Activated T-helper 1 cell treated with anti-CD3 and anti-CD28 coated beads, Interleukin-12 subunit alpha, Interleukin-12 subunit beta, Interleukin-2, Interleukin-4 antibody, amounts not matched to agents 30 ng/mL and 10 ng/mL and 1 ng/mL, durations not matched to agents 14 hours and 24 hours and 36 hours (primary cell): ENCODE measurements around the gene SLC17A2. TPM values are rescaled to one million over a fixed set of nuclear protein-coding genes. Genes with fewer than 3 reads are reported as not detected.
"Not testable (repeated sequence)": the region's sequence is repeated elsewhere in the genome, so short reads cannot be mapped to it uniquely, and the experiment has no call there.

Source experiments
- DNase-seq: peaks from one replicate; pipeline ENCODE4 v3.0.0; 2021; ENCODE audit warnings: low spot score
- H3K27ac Mint-ChIP-seq: one replicate; pipeline ENCODE4 v1.8.0; 2021; ENCODE audit warnings: mild to moderate bottlenecking, mixed read lengths
- H3K27me3 Mint-ChIP-seq: one replicate; pipeline ENCODE4 v1.8.0; 2022; ENCODE audit warnings: mild to moderate bottlenecking, moderate library complexity, mixed read lengths; ENCODE audit not compliant: insufficient read depth
- H3K36me3 Mint-ChIP-seq: one replicate; pipeline ENCODE4 v1.8.0; 2021; ENCODE audit warnings: low read depth, mixed read lengths
- H3K4me1 Mint-ChIP-seq: one replicate; pipeline ENCODE4 v1.8.0; 2021; ENCODE audit warnings: low read depth, mixed read lengths
- H3K4me3 Mint-ChIP-seq: one replicate; pipeline ENCODE4 v1.8.0; 2021; ENCODE audit warnings: mild to moderate bottlenecking, moderate library complexity, mixed read lengths
- H3K9me3 Mint-ChIP-seq: one replicate; pipeline ENCODE4 v1.8.0; 2021; ENCODE audit warnings: mixed read lengths
- intact Hi-C: fragments of 100-400 bp; cut with micrococcal nuclease; formaldehyde crosslinking; loops from one replicate; pipeline ENCODE4 v1.15.1; 2024
- total RNA-seq: library from RNA; stranded (reverse); gene quantifications from 2 replicates; pipeline ENCODE4 v1.2.3, GENCODE V29; 2022

SLC17A2 gene
- total RNA-seq, 1 donor from 2014 or later: 0.10 TPM

- intact Hi-C loops, H3K27me3 Mint-ChIP-seq, H3K36me3 Mint-ChIP-seq, DNase-seq, H3K27ac Mint-ChIP-seq, H3K4me3 Mint-ChIP-seq: not testable (repeated sequence)
- Mint-ChIP-seq H3K9me3 (peaks cover 27% of the 10 kb centered on the region), H3K4me1 (peaks cover 28% of the 10 kb centered on the region)
These were observed 17.0 kb upstream of the SLC17A2 start for GRCh38 chr6:25947492-25947891.

GRCh38 chr6:25946631-25947030, 16.1 kb upstream of the SLC17A2 start:
- intact Hi-C loops: no loop called here
- Mint-ChIP-seq H3K4me3 (peak overlapping the region; percentile 7), H3K9me3 (peaks cover 22% of the 10 kb centered on the region), H3K27me3 (peaks cover 7% of the 10 kb centered on the region), H3K4me1 (peaks cover 28% of the 10 kb centered on the region), H3K27ac (peak overlapping the region; percentile 67), H3K36me3 (no peaks in the 10 kb centered on the region)
- DNase-seq: no peak

- not testable (repeated sequence) for DNase-seq, H3K36me3 Mint-ChIP-seq
- peaks cover 18% of the 10 kb centered on the region for H3K9me3 Mint-ChIP-seq
These were observed 15.2 kb upstream of the SLC17A2 start for GRCh38 chr6:25945738-25946137.

GRCh38 chr6:25944688-25945574, 14.4 kb upstream of the SLC17A2 start:
- peak overlapping the region; percentile 56 for H3K4me3 Mint-ChIP-seq
- H3K27me3 Mint-ChIP-seq: peaks cover 5% of the 10 kb centered on the region
- H3K27ac Mint-ChIP-seq: peak overlapping the region; percentile 37
- peaks cover 28% of the 10 kb centered on the region for H3K4me1 Mint-ChIP-seq
- H3K36me3 Mint-ChIP-seq: no peaks in the 10 kb centered on the region
- peaks cover 14% of the 10 kb centered on the region for H3K9me3 Mint-ChIP-seq
- intact Hi-C loops: loop anchor here (1.0 to 5.0 kb wide), 9 partner anchors 14 to 668 kb away; partner anchors contain the start of genes CARMIL1, SLC17A2 and TRIM38
- DNase-seq: peak; percentile 44

More at GRCh38 chr6:25945738-25946137, 15.2 kb upstream of the SLC17A2 start:
- Mint-ChIP-seq H3K4me3 (peak overlapping the region; percentile 56), H3K27ac (peak overlapping the region; percentile 37), H3K4me1 (peaks cover 28% of the 10 kb centered on the region)
- intact Hi-C loops: loop anchor here (1.0 to 2.0 kb wide), 7 partner anchors 15 to 578 kb away; partner anchors contain the start of genes SLC17A2 and TRIM38
- not testable (repeated sequence) for H3K27me3 Mint-ChIP-seq

- peaks cover 28% of the 10 kb centered on the region for H3K4me1 Mint-ChIP-seq
- H3K4me3 Mint-ChIP-seq: no peak overlapping the region
- no peak overlapping the region for H3K27ac Mint-ChIP-seq
- DNase-seq: no peak
- H3K27me3 Mint-ChIP-seq: peaks cover 2% of the 10 kb centered on the region
- peaks cover 13% of the 10 kb centered on the region for H3K9me3 Mint-ChIP-seq
- H3K36me3 Mint-ChIP-seq: no peaks in the 10 kb centered on the region
- intact Hi-C loops: loop anchor here (2.0 to 5.0 kb wide), 5 partner anchors 13 to 667 kb away; partner anchors contain the start of genes CARMIL1 and SLC17A2
These were observed 13.4 kb upstream of the SLC17A2 start for GRCh38 chr6:25943887-25944286.

- Mint-ChIP-seq H3K27me3 (peaks cover 2% of the 10 kb centered on the region), H3K4me1 (peaks cover 28% of the 10 kb centered on the region), H3K9me3 (peaks cover 13% of the 10 kb centered on the region), H3K27ac (no peak overlapping the region), H3K36me3 (no peaks in the 10 kb centered on the region), H3K4me3 (no peak overlapping the region)
- intact Hi-C loops: loop anchor here (1.0 to 5.0 kb wide), 5 partner anchors 154 to 665 kb away; partner anchors contain the start of gene CARMIL1
- DNase-seq: no peak
These were observed 12.2 kb upstream of the SLC17A2 start for GRCh38 chr6:25942561-25943147.

GRCh38 chr6:25939593-25939992, 9.1 kb upstream of the SLC17A2 start:
- H3K9me3 Mint-ChIP-seq: no peaks in the 10 kb centered on the region
- DNase-seq: no peak
- peaks cover 4% of the 10 kb centered on the region for H3K4me1 Mint-ChIP-seq
- peaks cover 2% of the 10 kb centered on the region for H3K27me3 Mint-ChIP-seq
- H3K27ac Mint-ChIP-seq: no peak overlapping the region
- intact Hi-C loops: no loop called here
- no peak overlapping the region for H3K4me3 Mint-ChIP-seq
- no peaks in the 10 kb centered on the region for H3K36me3 Mint-ChIP-seq

GRCh38 chr6:25935953-25936352, 5.5 kb upstream of the SLC17A2 start:
- Mint-ChIP-seq H3K9me3 (no peaks in the 10 kb centered on the region), H3K27ac (no peak overlapping the region), H3K4me3 (no peak overlapping the region), H3K36me3 (no peaks in the 10 kb centered on the region), H3K27me3 (no peaks in the 10 kb centered on the region), H3K4me1 (no peaks in the 10 kb centered on the region)
- intact Hi-C loops: no loop called here
- no peak for DNase-seq

GRCh38 chr6:25934735-25935313, 4.3 kb upstream of the SLC17A2 start:
- H3K36me3 Mint-ChIP-seq: no peaks in the 10 kb centered on the region
- no peak for DNase-seq
- H3K9me3 Mint-ChIP-seq: no peaks in the 10 kb centered on the region
- intact Hi-C loops: no loop called here
- no peak overlapping the region for H3K4me3 Mint-ChIP-seq
- no peaks in the 10 kb centered on the region for H3K4me1 Mint-ChIP-seq
- no peaks in the 10 kb centered on the region for H3K27me3 Mint-ChIP-seq
- H3K27ac Mint-ChIP-seq: no peak overlapping the region

GRCh38 chr6:25934156-25934555, 3.7 kb upstream of the SLC17A2 start:
- intact Hi-C loops: no loop called here
- no peaks in the 10 kb centered on the region for H3K27me3 Mint-ChIP-seq

GRCh38 chr6:25931411-25931709, 869 bp upstream of the SLC17A2 start:
- H3K4me3 Mint-ChIP-seq: no peak overlapping the region
- intact Hi-C loops: loop anchor here (2.0 kb wide), 1 partner anchor 13 kb away; no protein-coding TSS in a partner anchor
- no peaks in the 10 kb centered on the region for H3K9me3 Mint-ChIP-seq
- H3K27ac Mint-ChIP-seq: no peak overlapping the region
- H3K4me1 Mint-ChIP-seq: peaks cover 11% of the 10 kb centered on the region
- no peaks in the 10 kb centered on the region for H3K27me3 Mint-ChIP-seq
- no peak for DNase-seq
- H3K36me3 Mint-ChIP-seq: no peaks in the 10 kb centered on the region

More at GRCh38 chr6:25934156-25934555, 3.7 kb upstream of the SLC17A2 start:
- Mint-ChIP-seq H3K4me1 (no peaks in the 10 kb centered on the region), H3K27ac (no peak overlapping the region), H3K36me3 (no peaks in the 10 kb centered on the region), H3K4me3 (no peak overlapping the region), H3K9me3 (no peaks in the 10 kb centered on the region)
- no peak for DNase-seq

GRCh38 chr6:25929785-25930184, 706 bp downstream of the SLC17A2 start:
- H3K36me3 Mint-ChIP-seq, DNase-seq, H3K27ac Mint-ChIP-seq, H3K4me3 Mint-ChIP-seq, H3K27me3 Mint-ChIP-seq, H3K9me3 Mint-ChIP-seq: not testable (repeated sequence)
- intact Hi-C loops: loop anchor here (2.0 kb wide), 1 partner anchor 15 kb away; no protein-coding TSS in a partner anchor
- peaks cover 11% of the 10 kb centered on the region for H3K4me1 Mint-ChIP-seq
